Superior temporal gyrus (tissue), 1 donor: ENCODE results near the gene MTOR.
A peak's percentile ranks its signal among the peaks of the same experiment; 100 is the strongest.
"Not testable (repeated sequence)": the region's sequence is repeated elsewhere in the genome, so short reads cannot be mapped to it uniquely, and the experiment has no call there.

Experiments used
- DNase-seq: peaks from one replicate; pipeline ENCODE4 v3.0.0-alpha.2; 2016; ENCODE audit errors: extremely low spot score

Gene MTOR

DNA sequence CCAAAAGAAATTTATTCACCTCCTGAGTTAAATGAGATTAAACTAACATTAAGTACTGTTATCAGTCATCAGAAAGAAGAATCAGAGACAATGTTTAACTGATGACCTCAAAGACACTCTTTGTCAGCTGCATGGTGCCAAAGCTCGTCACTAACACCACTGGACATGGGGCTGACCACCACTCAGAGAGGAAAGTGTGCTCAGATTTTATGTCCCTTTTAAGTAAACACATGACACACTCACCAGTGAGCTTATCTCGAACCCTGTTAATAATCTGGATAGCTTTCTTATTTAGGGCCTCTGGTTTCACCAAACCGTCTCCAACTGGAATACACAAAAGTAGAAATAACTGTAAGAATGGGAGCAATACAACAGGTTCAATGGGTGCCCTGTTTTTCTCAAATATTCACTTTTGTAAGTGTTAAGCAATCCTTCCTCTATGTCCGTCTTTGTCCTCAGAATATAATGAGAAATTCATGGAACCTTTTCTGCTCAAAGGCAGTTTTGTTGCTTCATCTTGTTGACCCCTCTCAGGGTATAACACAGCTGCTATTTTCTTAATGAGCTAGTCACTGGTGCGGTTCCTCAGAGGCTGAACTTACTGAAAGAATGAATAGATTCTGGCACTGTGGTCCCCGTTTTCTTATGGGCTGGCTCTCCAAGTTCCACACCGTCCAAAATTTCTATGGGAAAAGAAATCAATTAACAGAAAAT, 153.1 kb downstream of the MTOR start:
- DNase-seq, result peak; percentile 51

DNA sequence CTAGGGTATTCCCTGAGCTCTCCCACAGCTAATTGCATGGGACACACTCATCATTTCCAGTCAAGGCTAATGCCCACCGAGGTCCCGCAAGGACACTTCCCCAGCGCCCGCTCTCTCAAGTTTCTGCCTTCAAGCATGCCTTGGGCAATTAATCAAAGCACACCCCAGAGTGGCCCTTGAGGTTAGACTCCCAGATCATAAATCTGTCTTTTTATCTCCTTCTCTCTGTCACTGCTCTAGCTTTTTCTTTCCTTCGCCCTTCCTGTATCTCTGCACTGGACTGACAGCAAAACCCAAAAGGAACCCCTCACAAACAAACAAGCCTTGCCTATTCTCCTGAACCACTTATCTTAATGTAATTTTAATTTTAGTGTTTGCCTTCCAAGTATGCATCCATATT, 154.8 kb downstream of the MTOR start:
- no peak for DNase-seq

DNA sequence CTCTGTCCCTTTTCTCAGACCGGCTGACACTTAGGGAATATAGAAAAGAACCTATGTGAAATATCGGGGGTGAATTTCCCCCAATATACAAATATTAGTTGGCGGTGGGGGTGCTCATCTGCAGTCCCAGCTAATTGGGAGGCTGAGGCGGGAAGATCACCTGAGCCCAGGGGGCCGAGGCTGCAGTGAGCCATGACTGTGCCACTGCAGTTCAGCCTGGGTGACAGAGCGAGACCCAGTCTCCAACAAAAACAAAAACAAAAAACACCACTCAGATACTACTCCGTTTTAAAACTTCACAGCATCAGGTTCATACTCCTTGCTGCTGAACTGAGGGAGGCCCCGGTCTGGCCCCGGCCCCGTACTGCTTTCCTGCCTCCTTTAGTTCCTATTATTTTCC, 156.8 kb downstream of the MTOR start:
- DNase-seq, result no peak

DNA sequence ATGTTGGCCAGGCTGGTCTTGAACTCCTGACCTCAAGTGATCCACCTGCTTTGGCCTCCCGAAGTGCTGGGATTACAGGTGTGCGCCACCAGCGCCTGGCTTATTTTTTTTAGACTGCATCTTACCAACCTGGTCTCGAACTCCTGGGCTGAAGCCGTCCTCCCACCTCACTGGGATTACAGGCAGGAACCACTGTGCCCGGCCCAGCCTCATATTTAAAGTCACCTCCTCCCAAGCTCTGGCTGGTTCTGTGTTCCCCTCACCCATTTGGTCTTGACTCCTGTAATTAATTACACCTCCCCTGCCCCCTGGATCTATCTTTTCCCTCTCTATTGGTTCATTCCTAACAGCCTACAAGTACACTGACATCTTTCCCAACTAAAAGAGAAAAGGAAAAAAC, 161.0 kb downstream of the MTOR start:
- DNase-seq, result no peak

DNA sequence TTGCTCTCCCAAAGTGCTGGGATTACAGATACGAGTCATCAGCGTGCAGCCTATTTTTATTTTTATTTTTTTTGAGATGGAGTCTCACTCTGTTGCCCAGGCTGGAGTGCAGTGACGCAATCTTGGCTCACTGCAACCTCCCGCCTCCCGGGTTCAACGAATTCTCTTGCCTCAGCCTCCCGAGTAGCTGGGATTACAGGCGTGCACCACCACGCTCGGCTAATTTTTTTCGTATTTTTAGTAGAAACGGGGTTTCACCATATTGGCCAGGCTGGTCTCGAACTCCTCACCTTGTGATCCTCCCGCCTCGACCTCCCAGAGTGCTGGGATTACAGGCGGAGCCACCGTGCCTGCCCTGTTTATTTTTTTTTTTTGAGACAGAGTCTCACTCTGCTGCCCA, 161.5 kb downstream of the MTOR start:
- DNase-seq, result not testable (repeated sequence)

DNA sequence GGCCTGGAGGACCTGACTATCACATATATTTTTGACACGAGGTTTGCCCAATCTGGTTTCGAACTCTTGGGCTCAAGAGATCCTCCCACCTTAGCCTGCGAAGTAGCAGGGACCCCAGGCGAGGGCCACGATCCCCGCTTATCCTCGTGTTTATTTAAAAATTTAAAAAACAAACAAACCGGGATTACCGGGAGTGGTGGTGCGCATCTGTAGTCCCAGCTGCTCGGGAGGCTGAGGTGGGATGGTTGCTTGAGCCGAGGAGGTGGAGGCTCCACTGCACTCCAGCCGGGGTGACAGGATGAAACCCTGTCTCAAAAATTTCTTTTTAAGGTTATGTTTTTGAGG, 162.2 kb downstream of the MTOR start:
- no peak for DNase-seq

DNA sequence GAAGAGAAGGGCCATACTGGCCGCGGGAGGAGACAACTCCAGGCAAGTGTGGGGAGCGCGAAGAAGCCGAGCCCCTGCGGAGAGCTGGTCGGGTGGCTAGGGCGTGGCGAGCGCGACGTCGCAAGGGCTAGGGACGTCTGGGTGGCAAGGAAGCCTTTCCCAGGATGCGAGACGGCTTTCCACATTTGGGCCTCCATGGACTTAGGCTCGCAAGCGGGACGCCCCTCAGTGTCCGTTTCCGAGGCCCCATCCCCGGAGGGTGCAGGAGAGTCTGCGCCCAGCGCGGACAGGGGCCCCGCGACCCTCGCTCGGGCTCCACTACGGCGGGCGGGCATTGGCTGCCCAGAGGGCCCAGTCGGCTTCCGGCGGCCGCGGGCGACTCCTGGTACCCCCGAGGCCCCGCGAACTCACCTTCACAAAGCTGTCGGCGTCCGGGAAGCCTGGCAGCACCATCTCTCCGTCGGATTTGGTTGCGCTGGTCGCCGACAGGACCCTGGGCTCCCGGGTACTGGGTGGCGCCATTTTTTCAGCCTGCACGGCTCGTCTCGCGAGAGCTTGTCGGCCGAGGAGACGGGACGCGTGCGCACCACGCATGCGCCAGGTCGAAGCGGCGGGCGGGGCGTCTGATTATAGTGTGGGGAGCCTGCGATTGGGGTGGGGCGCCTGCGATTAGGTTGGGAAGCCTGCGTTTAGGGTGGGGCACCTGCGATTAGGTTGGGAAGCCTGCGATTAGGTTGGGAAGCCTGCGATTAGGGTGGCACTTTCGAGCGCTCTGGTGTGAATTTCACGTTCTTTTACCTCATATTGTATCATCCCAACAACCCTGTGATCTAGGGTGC, 162.8 kb downstream of the MTOR start, which contains the start of gene EXOSC10:
EXOSC10 (minus strand) TSS at position 560 of the 839 bp plus-strand sequence; CDS start at position 522, 38 bp downstream.
- DNase-seq, result peak; percentile 94

DNA sequence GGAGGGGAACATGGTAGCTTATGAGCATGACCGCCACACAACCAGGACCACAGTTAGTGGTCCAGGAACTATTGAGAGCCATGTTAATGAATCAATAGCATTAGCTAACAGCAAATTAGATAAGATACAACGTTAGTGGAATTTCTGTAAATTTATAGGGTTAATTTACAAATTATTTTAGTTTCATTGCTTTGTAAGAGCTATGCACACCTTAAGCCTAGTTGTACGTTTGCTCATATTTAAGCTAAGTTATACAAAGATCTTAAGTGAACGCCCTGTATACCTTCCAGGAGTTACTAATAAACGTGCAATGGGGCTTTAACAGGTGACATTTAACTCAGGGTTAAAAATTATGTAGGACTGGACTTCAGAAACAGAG, 163.4 kb downstream of the MTOR start:
- no peak for DNase-seq

DNA sequence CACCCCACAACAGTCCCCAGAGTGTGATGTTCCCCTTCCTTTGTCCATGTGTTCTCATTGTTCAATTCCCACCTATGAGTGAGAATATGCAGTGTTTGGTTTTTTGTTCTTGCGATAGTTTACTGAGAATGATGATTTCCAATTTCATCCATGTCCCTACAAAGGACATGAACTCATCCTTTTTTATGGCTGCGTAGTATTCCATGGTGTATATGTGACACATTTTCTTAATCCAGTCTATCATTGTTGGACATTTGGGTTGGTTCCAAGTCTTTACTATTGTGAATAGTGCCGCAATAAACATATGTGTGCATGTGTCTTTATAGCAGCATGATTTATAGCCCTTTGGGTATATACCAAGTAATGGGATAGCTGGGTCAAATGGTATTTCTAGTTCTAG, 178.6 kb downstream of the MTOR start:
- DNase-seq, result not testable (repeated sequence)

DNA sequence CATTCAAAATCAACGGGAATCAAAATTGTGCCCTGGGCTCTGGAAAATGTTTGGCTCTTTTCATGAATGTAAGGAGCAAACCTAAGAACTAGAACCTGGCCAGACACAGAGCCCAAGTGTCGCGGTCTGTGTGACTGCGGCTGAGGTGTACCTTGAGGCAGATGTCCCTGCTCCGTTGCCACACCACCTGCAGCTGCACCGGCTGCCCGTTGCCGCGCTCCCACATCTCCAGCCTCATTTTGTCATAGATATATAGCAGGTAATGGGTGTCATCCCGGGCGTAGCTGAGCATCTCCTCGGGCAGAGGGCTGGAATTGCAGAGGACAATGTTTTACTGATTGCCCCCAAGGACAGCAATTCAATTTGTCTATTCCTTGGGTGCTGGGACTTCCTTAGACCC, 181.4 kb downstream of the MTOR start:
- no peak for DNase-seq

DNA sequence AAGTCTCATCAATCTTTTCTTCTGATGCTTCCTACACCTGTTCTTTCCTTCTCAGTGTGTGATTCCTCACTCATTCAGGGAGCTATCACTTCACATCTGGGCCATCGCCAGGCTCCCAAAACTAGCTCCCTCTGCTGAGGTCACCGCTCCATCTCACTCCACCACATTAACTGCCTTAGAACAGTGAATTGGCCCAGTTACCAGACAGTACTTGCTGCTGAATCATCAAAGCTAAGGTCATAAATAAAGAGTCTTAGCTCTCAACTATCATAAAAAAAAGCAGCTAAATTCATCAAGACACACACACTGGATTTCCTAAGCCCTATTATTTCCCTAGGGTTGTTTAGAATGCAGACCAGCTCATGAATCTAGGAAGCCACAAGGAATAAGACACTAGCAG, 183.7 kb downstream of the MTOR start:
- DNase-seq, result no peak

DNA sequence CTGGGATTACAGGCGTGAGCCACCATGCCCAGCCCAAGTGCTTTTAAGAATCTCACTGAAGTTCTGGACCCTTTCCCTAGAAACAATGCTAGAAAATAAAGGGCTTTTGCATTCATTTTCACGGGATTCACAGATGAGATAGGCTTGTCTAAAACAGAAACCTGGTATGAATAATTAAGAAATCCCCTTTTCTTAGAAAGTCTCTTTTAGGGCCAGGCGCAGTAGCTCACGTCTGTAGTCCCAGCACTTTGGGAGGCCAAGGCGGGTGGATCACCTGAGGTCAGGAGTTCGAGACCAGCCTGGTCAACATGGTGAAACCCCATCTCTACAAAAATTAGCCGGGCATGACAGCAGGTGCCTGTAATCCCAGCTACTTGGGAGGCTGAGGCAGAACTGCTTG, 189.0 kb downstream of the MTOR start:
- DNase-seq, result not testable (repeated sequence)

DNA sequence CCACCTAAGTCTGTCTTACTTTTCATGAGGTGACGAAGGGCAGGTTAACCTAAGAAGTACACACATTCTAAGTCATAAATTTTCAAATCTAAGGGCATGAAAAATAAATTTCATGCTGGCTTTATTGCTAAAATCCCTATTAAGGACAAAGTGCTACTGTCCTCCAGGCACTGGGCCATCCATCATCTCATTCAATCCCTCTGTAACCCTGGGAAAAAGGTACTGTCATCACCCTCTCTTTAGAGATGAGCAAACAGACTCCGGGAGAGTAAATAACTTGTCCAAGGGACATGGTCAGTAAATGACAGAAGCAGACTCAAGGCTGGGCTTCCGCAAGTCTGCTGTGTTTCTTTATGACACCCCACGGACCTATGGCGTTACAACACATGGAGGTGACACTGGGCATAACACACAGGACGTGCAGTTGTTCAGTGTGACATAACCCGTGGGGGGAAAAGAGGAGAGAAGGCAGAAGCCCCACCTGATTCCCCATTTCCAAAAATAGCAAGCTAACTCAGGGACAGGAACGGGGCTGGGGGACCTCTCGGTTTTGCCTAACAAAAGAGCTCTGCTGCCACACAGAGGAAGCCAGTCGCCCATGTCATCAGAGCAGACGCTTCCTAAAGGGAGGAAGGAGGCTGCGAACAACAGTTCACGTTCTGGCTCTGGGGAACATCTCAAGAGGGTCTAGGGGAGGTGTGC, 190.0 kb downstream of the MTOR start:
- no peak for DNase-seq

DNA sequence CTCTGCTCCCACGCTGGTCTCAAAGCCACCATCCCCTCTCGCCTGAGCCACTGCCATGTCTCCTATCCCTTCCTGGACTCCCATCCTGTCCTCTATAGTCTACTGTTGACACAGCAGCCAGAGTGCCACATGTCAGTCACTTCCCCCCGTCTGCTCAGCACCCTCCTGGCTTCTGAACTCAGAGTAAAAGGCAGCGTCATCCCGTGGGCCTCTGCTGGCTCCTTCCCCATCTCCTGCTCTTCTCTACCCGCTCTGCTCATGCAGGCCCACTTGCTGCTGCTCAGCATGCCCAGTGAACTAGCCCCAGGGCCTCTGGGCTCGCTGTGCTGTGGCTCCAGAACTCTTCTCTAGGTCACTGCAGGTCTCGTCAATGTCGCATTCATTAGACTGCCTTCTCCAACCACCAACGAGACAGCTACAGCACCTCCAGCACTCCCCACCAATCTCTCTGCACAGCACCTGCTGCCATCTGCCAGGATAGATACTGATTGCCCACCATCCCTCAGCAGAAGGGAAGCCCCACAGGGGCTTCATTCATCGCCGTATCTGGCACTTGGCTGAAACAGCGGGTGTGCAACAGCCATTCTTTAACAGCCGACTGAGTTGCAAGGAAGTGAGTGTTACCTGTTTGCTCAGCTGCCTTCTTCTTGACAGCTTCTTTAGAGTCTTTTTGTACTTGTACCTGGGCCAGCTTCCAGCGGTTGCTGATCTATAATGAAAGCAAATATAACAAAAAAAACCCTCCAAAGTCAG, 190.7 kb downstream of the MTOR start:
- DNase-seq, result no peak

DNA sequence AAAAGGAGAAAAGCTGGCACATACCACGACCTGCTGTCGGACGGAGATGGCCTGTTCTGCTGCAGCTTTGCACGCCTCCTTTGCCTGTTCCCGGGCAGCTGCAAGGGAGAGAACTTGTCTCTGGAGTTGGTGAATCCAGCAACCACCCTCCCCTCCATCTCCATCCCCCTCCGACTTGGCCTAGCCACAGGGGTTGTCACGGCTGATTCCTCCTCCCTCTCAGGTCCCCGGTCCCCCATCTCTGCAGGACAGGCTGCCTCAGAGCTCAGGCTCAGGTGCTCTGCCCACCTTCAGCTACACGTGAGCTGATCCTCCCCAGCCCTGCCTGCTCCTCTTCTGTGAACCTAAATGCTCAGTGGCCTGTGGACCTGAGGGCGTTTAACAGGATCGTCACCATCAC, 191.5 kb downstream of the MTOR start:
- no peak for DNase-seq

DNA sequence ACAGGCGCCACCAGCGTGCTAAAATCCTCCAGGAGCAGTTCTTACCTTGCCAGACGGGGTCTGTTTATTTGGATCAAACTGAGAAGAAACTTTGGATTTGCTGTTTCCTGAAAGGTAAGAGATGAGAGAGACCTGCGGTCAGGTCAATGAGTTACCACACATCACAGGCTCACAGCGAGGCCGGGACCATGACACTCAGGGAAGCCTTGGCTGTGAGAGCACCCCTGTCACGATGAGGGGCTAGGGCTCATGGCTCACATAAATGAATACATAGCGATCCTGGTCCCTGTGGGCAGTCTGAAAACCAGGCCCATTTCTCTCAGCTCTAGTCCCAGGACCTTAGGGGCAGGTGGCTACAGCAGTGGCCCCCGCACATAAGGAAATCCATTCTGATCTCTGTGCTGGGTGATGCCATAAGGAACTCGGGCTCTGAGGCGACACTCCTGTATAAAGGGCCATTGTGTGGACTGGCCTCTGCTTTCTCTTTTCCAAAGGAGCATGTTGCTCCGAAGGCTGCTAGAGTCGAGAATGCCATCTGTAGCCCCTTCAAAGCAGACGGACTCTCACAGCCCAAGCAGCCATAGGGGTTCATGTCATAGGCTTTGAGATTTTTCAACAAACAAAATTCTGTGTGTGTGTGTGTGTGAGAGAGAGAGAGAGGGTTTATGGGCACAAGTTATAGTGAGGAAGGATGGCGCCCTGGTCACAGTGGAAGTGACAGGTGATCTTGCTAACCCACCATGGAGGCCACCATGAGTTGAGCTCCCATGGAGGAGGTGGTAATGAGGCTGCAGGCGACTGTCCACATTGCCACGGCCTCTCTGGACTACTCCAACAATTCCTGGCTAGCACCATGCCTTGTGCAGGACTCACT, 193.5 kb downstream of the MTOR start:
- DNase-seq, result no peak

DNA sequence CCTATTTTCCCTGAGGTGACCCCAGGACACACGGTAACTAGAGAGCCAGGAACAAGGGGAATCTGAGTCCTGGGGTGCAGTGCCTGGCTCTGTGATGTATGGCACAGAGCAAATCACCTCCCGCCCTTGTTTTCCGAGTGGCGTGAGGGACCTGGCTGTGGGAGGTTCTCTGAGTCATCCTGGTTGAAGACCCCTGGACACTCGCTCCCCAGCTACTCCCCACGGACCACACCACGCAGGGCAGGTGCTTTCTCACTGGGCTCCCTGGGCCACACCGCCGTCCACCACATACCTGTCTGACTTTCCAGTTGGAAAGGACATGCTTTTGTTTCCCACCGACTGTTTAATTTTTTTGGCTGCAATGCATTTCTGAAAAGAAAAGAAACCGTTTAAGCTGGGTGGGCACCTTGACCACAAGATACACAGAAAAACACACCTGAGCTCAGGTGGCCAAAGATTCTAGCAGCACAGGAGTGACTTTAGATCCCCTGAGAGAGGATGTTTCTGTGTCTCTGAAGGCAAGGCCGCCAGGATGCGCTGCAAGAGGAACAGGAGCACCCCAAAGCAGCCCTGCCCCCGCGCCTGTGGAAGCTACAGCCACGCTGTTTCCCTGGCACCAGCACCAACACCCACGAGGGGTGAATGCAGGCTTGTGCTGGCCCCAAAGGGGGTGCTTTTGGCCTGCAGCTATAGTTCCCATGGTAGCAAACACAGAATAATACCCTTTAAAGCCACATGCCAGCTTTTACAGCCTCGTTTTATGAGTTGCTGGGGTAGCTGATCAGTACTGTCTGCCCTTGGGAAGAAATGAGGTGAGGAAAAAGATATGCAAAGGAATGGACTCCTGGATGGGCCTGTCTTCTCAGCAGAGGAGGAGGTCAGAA, 194.4 kb downstream of the MTOR start:
- DNase-seq, result peak; percentile 12

DNA sequence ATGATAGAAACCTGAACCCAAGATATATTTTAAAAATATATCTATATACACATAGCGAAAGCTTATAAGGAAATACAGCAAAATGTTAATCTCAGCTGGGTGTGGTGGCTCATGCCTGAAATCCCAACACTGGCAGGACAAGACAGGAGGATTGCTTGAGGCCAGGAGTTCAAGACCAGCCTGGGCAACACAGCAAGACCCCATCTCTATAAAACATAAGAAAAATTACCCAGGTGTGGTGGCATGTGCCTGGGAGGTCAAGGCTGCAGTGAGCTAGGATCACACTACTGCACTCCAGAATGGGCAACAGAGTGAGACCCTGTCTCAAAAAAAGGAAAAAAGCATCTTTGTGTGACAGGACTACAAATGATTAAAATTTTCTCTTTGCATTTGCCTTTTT, 196.6 kb downstream of the MTOR start:
- DNase-seq, result no peak

DNA sequence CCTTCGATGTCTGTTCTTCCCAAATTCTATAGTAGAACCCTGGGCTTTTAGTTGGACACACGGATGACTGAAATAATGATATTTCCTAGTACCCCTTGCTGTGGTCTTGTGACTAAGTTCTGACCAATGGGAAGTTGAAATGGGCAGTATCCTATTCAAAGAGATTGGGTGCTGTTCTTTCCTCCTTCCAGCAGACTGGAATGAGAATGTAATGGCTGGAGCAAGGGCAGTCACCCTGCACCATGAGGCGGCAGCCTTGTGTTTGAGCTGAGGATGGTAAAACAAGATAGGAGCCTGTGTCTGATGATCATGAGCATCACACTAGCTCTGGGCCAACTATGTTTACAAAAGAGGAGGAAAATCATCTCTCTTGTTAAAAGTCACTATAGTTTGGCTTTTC, 197.4 kb downstream of the MTOR start:
- DNase-seq, result no peak
